OCI-LY3 (cell line): ENCODE data around the gene MPL.

Experiments
- EZH2phosphoT487 ChIP-seq: fragments of 200-600 bp; shearing (Covaris generic); IDR thresholded peaks from 2 replicates; pipeline ENCODE4 v1.6.1; 2018; ENCODE audit warnings: antibody characterized with exemption, mixed run types, low read depth
- TF ChIP-seq, protein P1 (sequence below): fragments of 200-600, 300-600 bp; sonication (generic); IDR thresholded peaks from 2 replicates; pipeline ENCODE4 v1.5.1; 2014; ENCODE audit warnings: antibody characterized with exemption, low read length, low read depth

GRCh38 chr1:43386676-43387075 is 49.1 kb downstream of the MPL start:
- no peak for TF ChIP-seq EZH2phosphoT487
- TF ChIP-seq, protein P1, sequence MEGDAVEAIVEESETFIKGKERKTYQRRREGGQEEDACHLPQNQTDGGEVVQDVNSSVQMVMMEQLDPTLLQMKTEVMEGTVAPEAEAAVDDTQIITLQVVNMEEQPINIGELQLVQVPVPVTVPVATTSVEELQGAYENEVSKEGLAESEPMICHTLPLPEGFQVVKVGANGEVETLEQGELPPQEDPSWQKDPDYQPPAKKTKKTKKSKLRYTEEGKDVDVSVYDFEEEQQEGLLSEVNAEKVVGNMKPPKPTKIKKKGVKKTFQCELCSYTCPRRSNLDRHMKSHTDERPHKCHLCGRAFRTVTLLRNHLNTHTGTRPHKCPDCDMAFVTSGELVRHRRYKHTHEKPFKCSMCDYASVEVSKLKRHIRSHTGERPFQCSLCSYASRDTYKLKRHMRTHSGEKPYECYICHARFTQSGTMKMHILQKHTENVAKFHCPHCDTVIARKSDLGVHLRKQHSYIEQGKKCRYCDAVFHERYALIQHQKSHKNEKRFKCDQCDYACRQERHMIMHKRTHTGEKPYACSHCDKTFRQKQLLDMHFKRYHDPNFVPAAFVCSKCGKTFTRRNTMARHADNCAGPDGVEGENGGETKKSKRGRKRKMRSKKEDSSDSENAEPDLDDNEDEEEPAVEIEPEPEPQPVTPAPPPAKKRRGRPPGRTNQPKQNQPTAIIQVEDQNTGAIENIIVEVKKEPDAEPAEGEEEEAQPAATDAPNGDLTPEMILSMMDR = no peak
